H1 (cell line): ENCODE data around the gene FREM2. TPM values are rescaled to one million over a fixed set of nuclear protein-coding genes. Genes with fewer than 3 reads are reported as not detected.

Experiments used
- CTCF ChIA-PET: fragments of 300-600 bp; sonication (Branson Sonifier 250); formaldehyde crosslinking; loops from one replicate; lab custom pipeline; 2021; ENCODE audit not compliant: partially characterized antibody; lab: Charles Lee
- POLR2A ChIA-PET: fragments of 300-600 bp; sonication (Branson Sonifier 250); formaldehyde crosslinking; loops from one replicate; lab custom pipeline; 2021; ENCODE audit warnings: inconsistent platforms; ENCODE audit not compliant: partially characterized antibody; lab: Charles Lee
- DNase-seq, 2 experiments: peaks; one replicate each; pipeline versions ENCODE4 v3.0.0 to v3.0.0-alpha.2; 2010 to 2022; ENCODE audit warnings: low spot score in 2 of 2, low read depth in 1 of 2, mixed read lengths in 1 of 2
- FAIRE-seq: peaks from 2 replicates; lab custom pipeline; 2011; peaks lifted over from hg19 to GRCh38; lab: Jason Lieb, UNC
- H2AFZ ChIP-seq: 2 replicates; pipeline ENCODE4 v1.8.1; 2012; ENCODE audit warnings: low read length, inconsistent platforms
- H2AK5ac ChIP-seq: 2 replicates; pipeline ENCODE4 v1.6.1; 2013; ENCODE audit warnings: low read depth, low read length
- H2BK120ac ChIP-seq: replicated peaks from 2 replicates; pipeline ENCODE3; 2013; ENCODE audit warnings: low read depth, low read length, inconsistent platforms
- H2BK12ac ChIP-seq: 2 replicates; pipeline ENCODE4 v1.6.1; 2013; ENCODE audit warnings: low read depth, low read length
- H2BK15ac ChIP-seq: 2 replicates; pipeline ENCODE4 v1.6.1; 2013; ENCODE audit warnings: low read length
- H2BK20ac ChIP-seq: 2 replicates; pipeline ENCODE4 v1.6.1; 2013; ENCODE audit warnings: low read length
- H2BK5ac ChIP-seq: 2 replicates; pipeline ENCODE4 v1.6.1; 2013; ENCODE audit warnings: low read depth, low read length
- H3K14ac ChIP-seq: 2 replicates; pipeline ENCODE4 v1.6.1; 2013; ENCODE audit warnings: inconsistent platforms; ENCODE audit not compliant: insufficient read length
- H3K18ac ChIP-seq: 2 replicates; pipeline ENCODE4 v1.6.1; 2013; ENCODE audit warnings: low read length; ENCODE audit errors: extremely low read depth
- H3K23ac ChIP-seq: 2 replicates; pipeline ENCODE4 v1.6.1; 2013; ENCODE audit warnings: inconsistent platforms; ENCODE audit not compliant: insufficient read length
- H3K23me2 ChIP-seq: 2 replicates; pipeline ENCODE4 v1.6.1; 2013; ENCODE audit warnings: low read depth, low read length
- H3K27ac ChIP-seq: 2 replicates; pipeline ENCODE4 v1.6.1; 2011; ENCODE audit warnings: low read depth, low read length, inconsistent platforms
- H3K27me3 ChIP-seq, 4 experiments: replicated peaks in 1 of 4; 1 replicate in 1 of 4; 2 replicates in 3 of 4; pipeline versions ENCODE4 v1.6.1 to v1.8.1; 2011 to 2013; ENCODE audit warnings: low read length in 3 of 4, mild to moderate bottlenecking in 3 of 4, inconsistent platforms in 2 of 4, mixed read lengths in 2 of 4, moderate library complexity in 1 of 4; ENCODE audit not compliant: control insufficient read depth in 3 of 4, insufficient read depth in 3 of 4; ENCODE audit errors: extremely low read depth in 1 of 4
- H3K36me3 ChIP-seq, 4 experiments: 2 replicates each; pipeline versions ENCODE4 v1.6.1 to v1.8.1; 2011 to 2013; ENCODE audit warnings: mild to moderate bottlenecking in 4 of 4, low read length in 3 of 4, moderate library complexity in 2 of 4, control low read depth in 1 of 4, inconsistent platforms in 1 of 4; ENCODE audit not compliant: insufficient read depth in 4 of 4, control insufficient read depth in 2 of 4
- H3K4ac ChIP-seq: replicated peaks from 2 replicates; pipeline ENCODE3; 2013; ENCODE audit warnings: low read length, low read depth, mixed read lengths, inconsistent platforms; ENCODE audit not compliant: insufficient read length
- H3K4me1 ChIP-seq, 4 experiments: replicated peaks in 1 of 4; 1 replicate in 1 of 4; 2 replicates in 3 of 4; pipeline versions ENCODE4 v1.6.1 to v1.8.1; 2011 to 2013; ENCODE audit warnings: low read length in 3 of 4, inconsistent platforms in 2 of 4, mixed read lengths in 1 of 4; ENCODE audit not compliant: insufficient read depth in 4 of 4, control insufficient read depth in 3 of 4
- H3K4me2 ChIP-seq, 2 experiments: 2 replicates each; pipeline versions ENCODE4 v1.6.1 to v1.8.1; 2011 to 2013; ENCODE audit warnings: low read depth in 2 of 2, low read length in 2 of 2, control low read depth in 1 of 2, inconsistent platforms in 1 of 2, mild to moderate bottlenecking in 1 of 2; ENCODE audit not compliant: insufficient read depth in 1 of 2
- H3K4me3 ChIP-seq, 4 experiments: fragments of 200-600, 300-600 bp in 1 of 4; sonication (generic), shearing (Covaris generic), sonication (Bioruptor Twin) in 1 of 4; 2 replicates each; pipeline versions ENCODE4 v1.5.1 to v1.8.1; 2011 to 2016; ENCODE audit warnings: low read length in 4 of 4, low read depth in 3 of 4, control low read depth in 2 of 4, inconsistent platforms in 2 of 4, mild to moderate bottlenecking in 2 of 4, mixed read lengths in 1 of 4, moderate library complexity in 1 of 4; ENCODE audit not compliant: insufficient read depth in 2 of 4; ENCODE audit errors: extremely low read depth in 1 of 4
- H3K56ac ChIP-seq: replicated peaks from 2 replicates; pipeline ENCODE3; 2013; ENCODE audit warnings: low read depth, mild to moderate bottlenecking, mixed read lengths, low read length, inconsistent platforms; ENCODE audit not compliant: insufficient read length
- H3K79me1 ChIP-seq: 2 replicates; pipeline ENCODE4 v1.6.1; 2013; ENCODE audit warnings: low read depth, low read length, control low read depth
- H3K79me2 ChIP-seq, 2 experiments: 2 replicates each; pipeline versions ENCODE4 v1.6.1 to v1.8.1; 2012 to 2013; ENCODE audit warnings: low read length in 2 of 2, mild to moderate bottlenecking in 2 of 2, inconsistent platforms in 1 of 2; ENCODE audit not compliant: insufficient read depth in 2 of 2, control insufficient read depth in 1 of 2
- H3K9ac ChIP-seq, 4 experiments: replicated peaks in 1 of 4; 1 replicate in 1 of 4; 2 replicates in 3 of 4; pipeline versions ENCODE4 v1.6.1 to v1.8.1; 2011 to 2013; ENCODE audit warnings: low read depth in 3 of 4, low read length in 3 of 4, control low read depth in 2 of 4, mild to moderate bottlenecking in 2 of 4, moderate library complexity in 2 of 4, inconsistent platforms in 1 of 4; ENCODE audit errors: extremely low read depth in 1 of 4
- H3K9me3 ChIP-seq, 2 experiments: 2 replicates each; pipeline versions ENCODE4 v1.6.1 to v1.8.1; 2012 to 2013; ENCODE audit warnings: mild to moderate bottlenecking in 2 of 2, moderate library complexity in 2 of 2, control low read depth in 1 of 2, inconsistent platforms in 1 of 2, low read depth in 1 of 2, low read length in 1 of 2, mixed read lengths in 1 of 2; ENCODE audit not compliant: insufficient read depth in 2 of 2
- H4K20me1 ChIP-seq, 2 experiments: replicated peaks in 1 of 2; 2 replicates each; pipeline versions ENCODE3 to v1.8.1; 2011 to 2013; ENCODE audit warnings: inconsistent platforms in 2 of 2, low read length in 2 of 2, mild to moderate bottlenecking in 1 of 2; ENCODE audit not compliant: insufficient read depth in 2 of 2, control insufficient read depth in 1 of 2
- H4K5ac ChIP-seq: 2 replicates; pipeline ENCODE4 v1.6.1; 2013; ENCODE audit warnings: low read length, low read depth, mixed read lengths, inconsistent platforms; ENCODE audit not compliant: insufficient read length
- H4K8ac ChIP-seq: 2 replicates; pipeline ENCODE4 v1.8.0; 2013; ENCODE audit warnings: mild to moderate bottlenecking, moderate library complexity, low read length, inconsistent platforms; ENCODE audit not compliant: insufficient read depth; ENCODE audit errors: extremely low read depth
- H4K91ac ChIP-seq: replicated peaks from 2 replicates; pipeline ENCODE3; 2013; ENCODE audit warnings: low read length, mixed read lengths, inconsistent platforms; ENCODE audit not compliant: insufficient read length
- KDM1A ChIP-seq: fragments of 200-600, 300-600 bp; sonication (generic); IDR thresholded peaks from 2 replicates; pipeline ENCODE4 v1.7.1; 2016; ENCODE audit warnings: mild to moderate bottlenecking, low read length, borderline replicate concordance
- RBBP5 ChIP-seq: IDR thresholded peaks from 2 replicates; pipeline ENCODE4 v1.7.1; 2012; ENCODE audit warnings: low read depth, mild to moderate bottlenecking, inconsistent platforms, low read length, moderate library complexity, borderline replicate concordance
- WGBS, 2 experiments: shearing (Covaris generic) in 1 of 2; methylation state at CpG; one replicate each; pipeline versions ENCODE4 v1.1.6 to v1.1.7; 2013 to 2015; ENCODE audit warnings: low lambda C conversion rate in 2 of 2, mixed read lengths in 2 of 2, inconsistent platforms in 1 of 2, low coverage in 1 of 2, missing lambda C conversion rate in 1 of 2; ENCODE audit not compliant: insufficient replicate concordance in 2 of 2, insufficient coverage in 1 of 2, insufficient read length in 1 of 2; ENCODE audit errors: extremely low coverage in 1 of 2, missing lambda C conversion rate in 1 of 2; 5-methylcytosine and 5-hydroxymethylcytosine counted together
- polyA plus RNA-seq, 7 experiments: library from polyadenylated mRNA; depleted of rRNA in 3 of 7; stranded (reverse) in 5 of 7; unstranded in 2 of 7; fragments of >200 nt in 5 of 7; fragments of 200-250 nt in 2 of 7; gene quantifications; 1 replicate in 5 of 7; 2 replicates in 1 of 7; 4 replicates in 1 of 7; pipeline versions ENCODE4 v1.2.1 to v1.2.3, GENCODE V29; 2011 to 2013; ENCODE audit warnings: missing spikeins in 2 of 7, mixed read lengths in 2 of 7
- total RNA-seq: library from RNA; stranded (reverse); fragmentation: NEBNext Ultra II Directional; extraction: Animal tissue kit (Norgen Biotek cat#: 25700); gene quantifications from 2 replicates; pipeline ENCODE4 v1.2.1, GENCODE V29; 2021

The FREM2 gene
- total and polyA plus RNA-seq, 2 of the 8 experiments (the other 6 are each of a cell fraction or from before 2014, with no cell fraction given) = 11.6 to 22.8 TPM

DNA sequence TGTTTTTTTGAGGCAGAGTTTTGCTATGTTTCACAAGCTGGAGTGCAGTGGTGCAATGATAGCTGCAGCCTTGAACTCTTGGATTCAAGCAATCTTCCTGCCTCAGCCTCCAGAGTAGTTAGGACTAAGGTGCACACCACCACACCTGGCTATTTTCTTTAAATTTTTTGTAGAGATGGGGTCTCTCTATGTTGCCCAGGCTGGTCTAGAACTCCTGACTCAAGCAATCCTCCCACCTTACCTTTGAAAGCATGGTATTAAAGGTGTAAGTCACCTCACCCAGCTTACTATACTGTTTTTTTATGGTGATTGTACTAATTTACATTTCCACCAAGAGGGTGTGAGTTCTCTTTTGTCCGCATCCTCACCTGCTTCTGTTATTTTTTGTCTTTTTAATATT, 110.0 kb downstream of the FREM2 start:
- Histone ChIP-seq H3K4me2 (no peak overlapping the region), H4K5ac (no peak overlapping the region), H2AFZ (no peak overlapping the region), H3K79me2 (no peaks in the 10 kb centered on the region), H4K20me1 (peaks cover 0 to 1% of the 10 kb centered on the region in 2 experiments), H3K18ac (no peak overlapping the region), H3K4me3 (no peak overlapping the region), H3K23me2 (no peaks in the 10 kb centered on the region), H3K9me3 (no peaks in the 10 kb centered on the region), H4K91ac (no peak overlapping the region), H3K27me3 (no peaks in the 10 kb centered on the region), H2BK15ac (no peak overlapping the region), H3K14ac (no peak overlapping the region), H2BK5ac (no peak overlapping the region), H2BK20ac (no peak overlapping the region), H3K4ac (no peak overlapping the region), H3K9ac (no peak overlapping the region), H3K56ac (no peak overlapping the region), H2AK5ac (no peak overlapping the region), H4K8ac (no peak overlapping the region), H3K27ac (no peak overlapping the region), H2BK12ac (no peak overlapping the region), H3K4me1 (peaks cover 0 to 2% (median 0%) of the 10 kb centered on the region in 4 experiments; a peak in 2 of 7 replicates), H3K23ac (no peak overlapping the region), H3K79me1 (no peaks in the 10 kb centered on the region), H2BK120ac (no peak overlapping the region), H3K36me3 (no peaks in the 10 kb centered on the region)
- WGBS, 2 experiments = 77% methylated on average over 1 of the region's 1 CpG; no CpG with 5 or more reads in 1 of the 2 experiments
- no peak for DNase-seq
- POLR2A ChIA-PET = no interaction called here
- TF ChIP-seq RBBP5 (no peak), KDM1A (peak; percentile 69; the same call in 1 of the 2 replicates)
- FAIRE-seq = no peak
- CTCF ChIA-PET = no interaction called here
